ENCODE measurements around the gene COPA. TPM values are rescaled to one million over a fixed set of nuclear protein-coding genes. Genes with fewer than 3 reads are reported as not detected.

The COPA gene
- polyA plus RNA-seq, 4 donors: 143 to 177 (median 162) TPM

DNA sequence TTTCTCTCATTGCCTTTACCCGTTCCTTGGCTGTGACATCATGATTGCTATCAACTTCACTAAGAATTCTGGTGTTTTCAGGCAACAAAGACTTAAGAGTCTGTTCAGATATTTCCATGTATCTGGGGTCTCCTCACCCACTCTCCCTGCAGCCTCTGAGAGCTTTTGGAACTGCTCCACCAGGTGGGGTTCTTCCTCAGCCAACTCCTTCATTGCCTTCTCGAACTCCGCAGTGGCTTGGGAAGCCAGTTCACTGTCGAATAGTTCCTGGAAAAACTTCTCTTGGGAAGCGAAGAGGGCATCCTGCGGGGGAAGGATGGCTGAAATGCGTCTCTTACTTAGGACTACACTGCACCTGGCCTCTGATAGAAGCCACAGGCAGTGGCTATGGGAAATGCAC, 60.2 kb downstream of the COPA start:
- no peak for DNase-seq (ENCODE audit: low read depth in 4 of 4, low spot score in 3 of 4)

GRCh38 chr1:160277987-160278386, 65.1 kb downstream of the COPA start:
- no peak for DNase-seq (ENCODE audit: low read depth in 4 of 4, low spot score in 3 of 4)

- DNase-seq (ENCODE audit: low read depth in 4 of 4, low spot score in 3 of 4): no peak
These were observed 65.7 kb downstream of the COPA start for GRCh38 chr1:160277330-160277729.

GRCh38 chr1:160271025-160271424, 72.0 kb downstream of the COPA start:
- DNase-seq (ENCODE audit: low read depth in 4 of 4, low spot score in 3 of 4): no peak

GRCh38 chr1:160267284-160267991, 75.6 kb downstream of the COPA start:
- DNase-seq (ENCODE audit: low read depth in 4 of 4, low spot score in 3 of 4): no peak

DNA sequence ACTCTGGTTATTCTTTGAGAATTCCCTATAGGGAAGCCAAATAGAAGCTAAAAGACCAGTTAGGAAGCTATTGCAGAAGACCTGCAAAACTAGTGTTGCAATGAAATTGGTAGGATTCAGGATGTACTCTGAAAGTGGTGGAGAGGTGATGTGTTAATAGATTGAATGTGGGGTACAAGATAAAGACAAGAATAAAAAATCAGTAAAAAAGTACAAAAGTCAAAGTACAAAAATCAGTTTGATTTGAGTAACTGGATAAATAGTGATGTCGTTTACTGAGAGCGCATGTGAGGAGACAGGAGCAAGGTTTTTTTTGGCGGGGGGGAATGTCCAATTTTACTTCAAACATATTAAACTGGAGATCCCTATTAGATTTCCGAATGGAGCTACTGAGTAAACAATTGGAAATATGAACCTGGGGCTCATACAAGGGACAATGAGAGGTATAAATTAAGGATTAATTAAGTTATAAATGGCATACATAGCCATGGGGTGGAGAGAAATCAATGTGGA, 78.2 kb downstream of the COPA start:
- no peak for DNase-seq (ENCODE audit: low read depth in 4 of 4, low spot score in 3 of 4)

GRCh38 chr1:160261893-160262794, 80.9 kb downstream of the COPA start, which contains the start of gene DCAF8:
Gene DCAF8, minus strand, starts transcription at chr1:160262549. Its CDS starts 18,541 bp downstream, at chr1:160244008.
- DNase-seq (ENCODE audit: low read depth in 4 of 4, low spot score in 3 of 4): peak; percentile 95 to 97 (median 96)

DNA sequence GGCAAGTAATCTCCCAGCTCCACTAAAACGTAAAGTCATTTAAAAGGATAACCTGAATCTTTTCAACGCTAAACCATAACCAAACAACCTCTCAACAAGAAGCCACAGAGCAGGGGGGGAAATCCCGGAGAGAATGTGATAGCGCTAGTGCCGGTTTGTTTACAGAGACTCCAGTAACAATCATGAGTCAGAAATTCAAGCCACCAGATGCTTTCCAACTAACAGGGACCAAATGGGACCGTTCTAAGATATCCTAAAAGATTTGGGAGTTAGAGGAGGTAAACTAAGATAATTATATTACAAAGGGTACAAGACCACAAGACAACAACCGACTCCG, 81.5 kb downstream of the COPA start:
- DNase-seq (ENCODE audit: low read depth in 4 of 4, low spot score in 3 of 4): peak in 2 of 4 donors; percentile 44 to 60

DNA sequence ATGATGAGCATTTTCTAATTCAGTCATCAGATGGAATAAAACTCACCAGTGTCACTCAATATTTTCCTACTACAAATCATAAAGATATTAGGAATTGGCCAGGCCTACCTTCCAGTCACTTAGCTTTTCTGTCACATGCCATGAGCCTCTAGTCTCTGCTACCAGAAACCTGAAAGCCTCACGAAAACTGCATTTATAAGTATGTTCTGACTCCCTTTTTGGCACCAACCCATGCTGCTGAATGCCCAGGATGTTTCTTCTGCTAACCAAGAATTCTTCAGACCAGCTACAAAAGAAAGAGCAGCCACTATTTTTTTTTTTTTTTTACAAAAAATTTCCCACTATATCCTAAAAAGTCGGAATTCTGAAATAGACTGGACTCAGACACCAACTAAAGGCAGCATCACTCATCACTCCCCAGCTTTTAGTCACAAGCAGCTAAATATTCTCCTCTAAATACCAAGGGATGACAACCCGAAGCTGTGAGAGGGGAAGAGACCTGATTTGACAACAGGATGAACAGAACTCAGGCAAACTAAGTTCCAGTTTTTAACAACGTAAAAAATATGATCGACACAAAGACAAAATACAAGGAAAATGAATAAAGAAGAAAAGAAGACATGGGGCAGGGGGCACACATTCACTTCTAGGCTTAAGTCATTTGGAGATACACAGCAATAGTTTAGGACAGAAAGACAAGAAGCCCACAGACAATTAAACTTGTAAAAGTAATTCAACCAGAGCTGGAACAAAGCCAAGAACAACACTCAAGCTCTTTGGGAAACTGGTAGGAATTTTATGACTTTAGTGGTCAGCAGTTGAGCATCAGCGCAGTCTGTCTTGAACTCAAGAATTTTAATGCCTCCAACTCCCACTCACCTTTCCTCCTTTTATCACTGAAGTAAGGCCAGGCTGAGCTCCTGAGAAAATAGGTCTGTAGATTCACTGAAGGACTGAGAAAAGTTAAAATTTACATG, 82.4 kb downstream of the COPA start:
- DNase-seq (ENCODE audit: low read depth in 4 of 4, low spot score in 3 of 4): peak; percentile 78 to 93 (median 85)

DNA sequence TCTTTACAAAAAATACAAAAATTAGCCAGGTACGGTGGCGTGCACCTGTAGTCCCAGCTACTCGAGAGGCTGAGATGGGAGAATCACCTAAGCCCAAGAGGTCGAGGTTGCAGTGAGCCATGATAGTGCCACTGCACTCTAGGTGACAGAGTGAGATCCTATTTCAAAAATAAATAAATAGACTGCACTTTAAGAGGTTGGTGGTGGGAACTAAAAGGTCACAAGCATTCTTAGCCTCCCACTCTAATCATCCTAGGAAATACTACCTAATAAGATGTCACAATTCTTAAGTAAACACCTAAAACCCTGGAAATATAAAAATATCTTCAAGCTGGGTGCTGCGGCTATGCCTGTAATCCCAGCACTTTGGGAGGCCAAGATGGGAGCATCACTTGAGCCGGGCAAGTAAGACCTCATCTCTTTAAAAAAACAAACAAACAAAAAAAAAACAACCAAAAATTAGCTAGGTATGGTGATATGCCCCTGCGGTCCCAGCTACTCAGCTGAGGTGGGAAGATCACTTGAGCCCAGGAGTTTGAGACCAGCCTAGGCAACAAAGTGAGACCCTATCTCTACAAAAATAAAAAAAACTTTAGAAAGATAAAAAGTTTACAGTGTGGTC, 84.8 kb downstream of the COPA start:
- no peak for DNase-seq (ENCODE audit: low read depth in 4 of 4, low spot score in 3 of 4)

DNA sequence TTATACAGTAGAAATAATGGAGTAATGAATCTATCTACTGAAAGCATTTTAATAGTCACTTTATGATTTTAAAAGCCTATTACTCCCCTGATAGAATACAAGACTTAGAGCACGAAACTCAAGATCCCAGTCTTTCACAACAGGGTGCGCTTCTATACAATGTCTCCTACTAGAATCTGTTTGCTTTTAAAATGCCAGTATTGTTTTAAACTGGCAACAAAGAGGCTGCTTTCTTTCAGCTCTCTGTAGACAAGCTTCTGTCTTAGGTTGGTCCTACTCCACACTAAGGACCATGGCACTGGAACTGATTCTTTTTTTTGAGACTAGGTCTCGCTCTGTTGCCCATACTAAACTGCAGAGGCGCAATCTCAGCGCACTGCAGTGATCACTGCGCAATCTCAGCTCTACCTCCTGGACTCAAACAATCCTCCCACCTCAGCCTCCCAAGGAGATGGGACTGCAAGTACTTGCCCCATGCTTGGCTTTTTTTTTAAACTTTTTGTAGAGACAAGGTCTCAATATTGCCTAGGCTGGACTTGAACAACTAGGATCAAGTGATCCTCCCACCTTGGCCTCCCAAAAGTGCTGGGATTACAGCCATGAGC, 85.5 kb downstream of the COPA start:
- no peak for DNase-seq (ENCODE audit: low read depth in 4 of 4, low spot score in 3 of 4)

DNA sequence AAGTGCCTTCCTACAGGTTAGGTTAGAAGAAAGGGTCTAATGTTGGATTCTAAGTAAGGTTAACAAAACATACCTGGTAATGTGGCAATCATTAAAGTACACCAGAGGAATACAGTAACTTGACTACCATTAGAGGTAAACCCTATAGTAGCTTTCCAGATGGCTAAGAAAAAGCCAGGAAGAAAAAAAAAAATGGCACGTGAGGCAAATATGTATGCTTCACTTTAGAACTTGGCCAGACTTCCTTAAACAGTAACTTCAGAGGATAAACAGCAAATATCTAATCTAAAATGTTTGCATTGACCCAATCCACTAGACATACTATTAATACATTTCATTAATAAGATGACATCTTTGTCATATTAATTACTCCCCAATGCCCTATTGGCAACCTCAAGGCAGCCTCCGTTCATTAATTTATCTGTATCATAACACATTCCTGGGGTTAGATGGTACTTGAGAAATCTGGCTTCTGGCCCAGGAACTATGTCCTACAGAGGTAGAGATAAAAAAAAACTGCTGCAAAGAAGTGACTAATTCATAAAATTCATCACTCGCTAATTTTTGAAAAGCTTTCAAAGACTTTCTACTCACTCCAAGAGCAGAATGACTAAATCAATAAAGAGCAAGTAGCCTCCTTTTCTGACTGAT, 86.5 kb downstream of the COPA start:
- no peak for DNase-seq (ENCODE audit: low read depth in 4 of 4, low spot score in 3 of 4)

DNA sequence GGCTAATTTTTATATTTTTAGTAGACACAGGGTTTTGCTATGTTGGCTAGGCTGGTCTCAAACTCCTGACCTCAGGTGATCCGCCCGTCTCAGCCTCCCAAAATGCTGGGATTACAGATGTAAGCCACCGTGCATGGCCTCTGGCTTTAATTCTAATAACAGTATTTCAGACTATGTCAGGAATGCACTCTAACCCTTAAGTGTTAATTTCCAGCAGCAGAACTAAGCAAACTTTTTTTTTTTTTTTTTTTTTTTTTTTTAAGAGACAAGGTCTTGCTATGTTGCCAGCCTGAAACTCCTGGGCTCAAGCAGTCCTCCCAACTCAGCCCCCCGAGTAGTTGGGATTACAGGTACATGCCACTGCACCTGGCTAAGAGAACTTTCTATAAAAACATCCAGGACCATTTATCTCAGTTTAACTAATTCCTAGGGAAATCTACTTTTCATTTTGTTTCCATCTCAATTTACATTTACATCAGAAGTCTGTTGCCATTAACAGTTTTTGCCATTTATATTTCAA, 87.2 kb downstream of the COPA start:
- DNase-seq (ENCODE audit: low read depth in 4 of 4, low spot score in 3 of 4): no peak

GRCh38 chr1:160251687-160252526, 91.1 kb downstream of the COPA start:
- DNase-seq (ENCODE audit: low read depth in 4 of 4, low spot score in 3 of 4): peak in 3 of 4 donors; percentile 25 to 53 (median 34)

GRCh38 chr1:160251011-160251410, 92.0 kb downstream of the COPA start:
- no peak for DNase-seq (ENCODE audit: low read depth in 4 of 4, low spot score in 3 of 4)

DNA sequence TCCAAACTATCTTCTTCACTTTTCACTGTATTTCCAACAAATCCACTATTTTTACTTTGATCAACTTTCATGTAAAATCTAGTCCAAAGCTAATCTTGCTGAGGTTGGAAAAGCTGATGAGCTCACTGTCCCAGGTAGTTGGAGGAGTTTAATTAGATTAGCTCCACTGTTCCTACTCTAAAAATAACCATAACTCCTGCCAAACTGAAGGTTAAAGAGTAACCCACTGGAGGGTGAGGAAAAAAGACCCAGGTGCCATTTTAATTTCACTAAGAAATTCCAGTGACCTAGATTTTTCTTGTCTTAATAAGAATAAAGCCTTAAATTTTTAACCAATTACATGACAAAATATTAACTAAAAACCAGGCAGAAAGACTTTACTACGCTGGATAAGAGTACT, 96.0 kb downstream of the COPA start:
- DNase-seq (ENCODE audit: low read depth in 4 of 4, low spot score in 3 of 4): no peak

GRCh38 chr1:160245434-160245833, 97.6 kb downstream of the COPA start:
- no peak for DNase-seq (ENCODE audit: low read depth in 4 of 4, low spot score in 3 of 4)

DNA sequence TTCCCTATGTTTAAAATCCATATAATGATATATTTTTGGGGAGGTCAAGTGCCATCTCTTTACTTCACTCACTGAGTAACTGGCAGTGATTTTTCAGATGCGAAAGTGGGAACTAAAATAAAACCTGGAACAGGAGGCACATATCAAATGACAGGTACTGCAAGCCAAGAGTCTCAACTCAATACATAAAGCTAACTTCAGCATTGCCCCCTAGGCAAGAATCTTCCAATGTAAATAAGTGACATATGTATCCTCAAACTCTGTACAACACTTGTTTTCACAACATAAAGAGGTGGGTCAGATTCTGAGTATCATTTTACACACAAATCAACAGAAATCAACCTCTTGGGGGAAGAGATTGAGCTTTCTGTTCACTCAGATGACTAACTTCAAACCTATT, 98.8 kb downstream of the COPA start:
- DNase-seq (ENCODE audit: low read depth in 4 of 4, low spot score in 3 of 4): no peak
